NCI-H748 (cell line): ENCODE measurements around the gene ATG4D.
"Not testable (repeated sequence)": the region's sequence is repeated elsewhere in the genome, so short reads cannot be mapped to it uniquely, and the experiment has no call there.

ENCODE experiments used
- DNase-seq: peaks from one replicate; lab custom pipeline; 2025; ENCODE audit not compliant: unreplicated experiment; lab: John Stamatoyannopoulos, UW

The ATG4D gene

GRCh38 chr19:10518444-10519361 lies 25.0 kb upstream of the ATG4D start:
- no peak for DNase-seq

DNA sequence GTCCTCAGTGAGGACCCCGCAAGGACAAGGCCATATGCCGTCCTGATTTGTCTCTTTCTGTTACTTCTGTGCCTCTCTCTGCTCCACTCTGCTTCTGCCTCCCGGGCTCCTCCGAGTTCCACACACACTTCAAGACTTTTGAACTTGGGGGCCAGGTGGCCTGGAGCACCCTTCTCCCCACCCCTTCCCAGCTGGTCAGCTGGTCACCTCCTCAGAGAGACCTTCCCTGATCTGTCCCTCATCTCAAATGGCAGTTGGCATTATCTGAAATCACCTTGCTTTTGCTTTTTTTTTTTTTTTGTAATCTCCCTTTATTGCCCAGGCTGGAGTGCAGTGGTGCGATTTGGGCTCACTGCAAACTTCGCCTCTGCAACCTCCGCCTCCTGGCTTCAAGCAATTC lies 24.3 kb upstream of the ATG4D start:
- DNase-seq: no peak

- no peak for DNase-seq
These were observed 22.9 kb upstream of the ATG4D start for GRCh38 chr19:10520652-10521318.

DNA sequence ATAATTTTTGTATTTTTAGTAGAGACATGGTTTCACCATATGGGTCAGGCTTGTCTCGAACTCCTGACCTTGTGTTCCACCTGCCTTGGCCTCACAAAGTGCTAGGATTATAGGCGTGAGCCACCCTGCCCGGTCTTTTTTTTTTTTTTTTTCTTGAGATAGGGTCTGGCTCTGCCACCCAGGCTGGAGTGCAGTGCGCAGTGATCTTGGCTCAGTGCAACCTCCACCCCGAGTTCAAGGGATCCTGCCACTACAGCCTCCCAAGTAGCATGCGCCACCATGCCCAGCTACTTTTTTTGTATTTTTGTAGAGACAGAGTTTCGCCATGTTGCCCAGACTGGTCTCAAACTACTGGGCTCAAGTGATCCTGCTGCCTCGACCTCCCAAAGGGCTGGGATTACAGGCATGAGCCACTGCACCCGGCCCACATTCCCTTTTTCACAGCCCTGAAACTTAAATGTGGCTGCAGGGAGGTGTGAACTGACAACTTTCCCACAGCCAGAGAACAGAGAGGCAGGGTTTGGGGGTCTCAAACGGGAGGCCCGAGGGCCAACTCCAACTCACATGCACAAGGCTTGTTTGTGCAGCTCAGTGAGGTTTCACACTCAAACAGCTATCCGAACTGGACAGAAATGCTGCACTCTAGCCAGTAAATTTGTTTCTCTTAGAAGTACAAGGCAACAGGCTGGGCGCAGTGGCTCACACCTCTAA lies 22.1 kb upstream of the ATG4D start:
- DNase-seq: no peak

- DNase-seq: no peak
These were observed 20.5 kb upstream of the ATG4D start for GRCh38 chr19:10523135-10523636.

DNA sequence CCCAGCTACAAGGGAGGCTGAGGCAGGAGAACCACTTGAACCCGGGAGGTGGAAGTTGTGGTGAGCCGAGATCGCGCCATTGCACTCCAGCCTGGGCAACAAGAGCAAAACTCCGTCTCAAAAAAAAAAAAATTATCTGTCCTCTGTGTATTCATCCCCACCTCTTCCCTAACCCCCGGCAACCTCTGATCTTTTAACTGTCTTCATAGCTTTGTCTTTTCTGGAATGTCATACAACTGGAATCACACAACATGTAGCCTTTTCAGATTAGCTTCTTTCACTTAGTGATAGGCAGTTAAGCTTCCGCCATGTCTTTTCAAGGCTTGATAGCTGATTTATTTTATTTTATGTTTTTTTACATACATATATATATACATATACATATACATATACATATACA lies 18.1 kb upstream of the ATG4D start:
- DNase-seq: no peak

DNA sequence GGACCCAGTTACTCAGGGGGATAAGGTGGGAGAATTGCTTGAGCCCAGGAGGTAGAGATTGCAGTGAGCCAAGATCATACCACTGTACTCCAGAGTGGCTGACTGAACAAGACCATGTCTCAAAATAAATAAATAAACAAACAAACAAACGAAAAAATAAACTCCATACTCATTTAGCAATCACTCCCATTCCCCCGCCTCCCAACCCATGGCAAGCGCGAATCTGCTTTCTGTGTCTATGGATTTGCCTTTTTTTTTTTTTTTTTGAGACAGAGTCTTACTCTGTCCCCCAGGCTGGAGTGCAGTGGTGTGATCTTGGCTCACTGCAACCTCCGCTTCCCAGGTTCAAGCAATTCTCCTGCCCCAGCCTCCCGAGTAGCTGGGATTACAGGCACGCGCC lies 16.8 kb upstream of the ATG4D start:
- DNase-seq: not testable (repeated sequence)

DNA sequence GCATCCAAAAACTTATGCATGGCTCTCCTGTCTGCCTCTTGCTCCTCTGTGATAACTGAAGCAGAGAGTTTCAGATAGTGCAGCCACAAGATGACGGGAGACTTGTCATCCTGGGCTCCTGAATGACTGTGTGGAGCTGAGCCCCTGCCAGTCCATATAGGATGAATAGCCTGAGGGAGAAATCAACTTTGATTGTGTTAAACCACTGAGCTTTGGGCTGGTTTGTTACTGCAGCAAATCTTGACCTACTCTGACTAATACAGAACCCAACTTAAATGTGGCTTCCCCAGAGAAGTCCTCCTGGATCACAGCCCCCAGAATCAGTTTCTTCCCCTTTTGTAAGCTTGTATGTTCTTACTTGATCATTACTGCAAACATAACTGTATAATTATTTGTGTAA lies 11.2 kb upstream of the ATG4D start:
- DNase-seq: no peak

GRCh38 chr19:10533646-10534386 lies 9.9 kb upstream of the ATG4D start:
- no peak for DNase-seq

GRCh38 chr19:10535613-10536012 lies 8.1 kb upstream of the ATG4D start:
- no peak for DNase-seq

DNA sequence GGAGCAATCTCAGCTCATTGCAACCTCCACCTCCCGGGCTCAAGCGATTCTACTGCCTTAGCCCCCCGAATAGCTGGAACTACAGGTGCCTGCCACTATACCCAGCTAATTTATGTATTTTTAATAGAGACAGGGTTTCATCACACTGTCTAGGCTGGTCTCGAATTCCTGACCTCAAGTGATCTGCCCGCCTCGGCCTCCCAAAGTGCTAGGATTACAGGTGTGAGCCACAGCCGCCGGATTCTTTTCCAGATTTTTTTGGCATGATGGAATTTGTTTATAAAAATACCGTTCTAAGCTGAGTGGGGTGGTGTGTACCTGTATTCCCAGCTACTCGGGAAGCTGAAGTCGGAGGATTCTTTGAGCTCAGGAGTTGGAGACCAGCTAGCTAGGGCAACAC lies 6.0 kb upstream of the ATG4D start:
- DNase-seq: no peak

- no peak for DNase-seq
These were observed 5.3 kb upstream of the ATG4D start for GRCh38 chr19:10538204-10538983.

GRCh38 chr19:10539016-10539415 lies 4.7 kb upstream of the ATG4D start:
- DNase-seq: not testable (repeated sequence)

DNA sequence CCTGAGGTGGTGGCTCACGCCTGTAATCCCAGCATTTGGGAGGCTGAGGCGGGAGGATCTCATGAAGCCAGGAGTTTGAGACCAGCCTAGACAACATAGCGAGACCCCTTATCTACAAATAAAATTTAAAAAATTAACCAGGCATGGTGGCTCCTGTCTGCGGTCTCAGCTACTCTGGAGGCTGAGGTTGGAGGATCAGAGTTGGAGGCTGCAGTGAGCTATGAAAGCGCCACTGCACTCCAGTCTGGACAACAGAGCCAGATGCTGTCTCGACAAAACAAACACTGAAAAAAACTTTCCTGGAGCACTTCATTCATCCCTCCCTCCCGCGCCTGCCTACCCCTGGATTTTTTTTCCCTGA lies 665 bp upstream of the ATG4D start:
- no peak for DNase-seq

DNA sequence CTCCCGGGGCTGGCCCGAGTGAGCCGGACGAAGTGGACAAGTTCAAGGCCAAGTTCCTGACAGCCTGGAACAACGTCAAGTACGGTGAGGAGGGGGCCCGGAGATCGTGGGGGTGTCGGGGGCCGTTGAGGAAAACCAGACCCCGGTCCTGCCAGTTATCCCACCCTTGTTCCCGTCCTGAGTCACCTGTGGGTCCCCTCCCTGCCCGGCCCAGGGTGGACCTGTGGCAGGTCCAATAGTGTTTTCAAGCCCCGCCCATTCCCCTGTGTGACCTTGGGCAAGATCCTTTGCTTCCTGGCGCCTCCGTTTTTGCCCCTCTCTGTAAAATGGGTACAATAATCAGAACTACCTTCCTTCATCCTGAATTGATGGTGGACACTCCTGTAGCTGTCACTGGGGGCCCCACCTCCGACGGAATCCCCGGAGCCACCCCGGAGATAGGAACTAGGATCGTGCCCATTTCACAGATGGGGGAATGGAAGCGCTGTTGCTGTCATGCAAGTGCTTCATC lies 593 bp downstream of the ATG4D start:
- DNase-seq: peak; percentile 17

- no peak for DNase-seq
These were observed 1.1 kb downstream of the ATG4D start for GRCh38 chr19:10544753-10545251.

DNA sequence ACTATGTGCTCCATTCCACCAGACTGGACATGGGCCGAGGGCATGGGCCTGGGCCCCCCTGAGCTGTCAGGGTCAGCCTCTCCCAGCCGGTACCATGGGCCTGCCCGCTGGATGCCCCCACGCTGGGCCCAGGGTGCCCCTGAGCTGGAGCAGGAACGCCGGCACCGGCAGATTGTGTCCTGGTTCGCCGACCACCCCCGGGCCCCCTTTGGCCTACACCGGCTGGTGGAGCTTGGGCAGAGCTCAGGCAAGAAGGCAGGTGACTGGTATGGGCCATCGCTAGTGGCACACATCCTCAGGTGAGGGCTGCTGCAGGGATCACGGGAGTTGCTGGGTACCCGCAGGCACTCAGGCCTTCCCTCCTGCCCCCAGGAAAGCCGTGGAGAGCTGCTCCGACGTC lies 3.1 kb downstream of the ATG4D start:
- DNase-seq: no peak

DNA sequence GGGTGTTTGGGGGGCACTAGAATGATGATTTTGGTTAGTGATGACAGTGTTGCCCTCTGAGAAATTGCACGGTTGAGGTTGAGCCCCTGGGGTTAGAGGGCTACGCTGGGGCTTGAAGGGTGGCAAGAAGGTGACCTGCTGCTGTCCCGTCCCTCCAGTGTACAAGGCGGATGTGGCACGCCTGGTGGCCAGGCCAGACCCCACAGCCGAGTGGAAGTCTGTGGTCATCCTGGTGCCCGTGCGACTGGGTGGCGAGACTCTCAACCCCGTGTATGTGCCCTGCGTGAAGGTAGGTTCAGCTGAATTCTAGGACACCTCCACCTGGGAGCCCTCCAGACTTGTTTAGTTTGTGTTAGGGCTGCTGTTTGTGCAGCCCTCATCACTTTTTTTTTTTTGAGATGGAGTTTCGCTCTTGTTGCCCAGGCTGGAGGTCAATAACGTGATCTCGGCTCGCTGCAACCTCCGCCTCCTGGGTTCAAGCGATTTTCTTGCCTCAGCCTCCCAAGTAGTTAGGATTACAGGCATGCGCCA lies 5.1 kb downstream of the ATG4D start:
- no peak for DNase-seq

DNA sequence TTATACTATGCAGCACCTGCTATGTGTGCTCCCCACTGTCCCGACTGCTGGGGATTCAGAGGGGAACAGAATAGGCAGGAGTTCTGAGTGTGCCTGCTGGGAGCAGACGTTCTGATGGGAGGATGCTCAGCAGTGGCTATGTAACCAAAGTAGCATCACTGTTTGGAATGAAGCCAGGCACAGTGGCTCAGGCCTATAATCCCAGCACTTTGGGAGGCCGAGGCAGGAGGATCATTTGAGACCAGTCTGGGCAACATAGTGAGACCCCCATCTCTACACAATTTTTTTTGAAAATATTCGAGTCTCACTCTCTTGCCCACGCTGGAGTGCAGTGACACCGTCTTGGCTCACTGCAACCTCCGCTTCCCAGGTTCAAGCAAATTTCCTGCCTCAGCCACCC lies 6.0 kb downstream of the ATG4D start:
- no peak for DNase-seq

DNA sequence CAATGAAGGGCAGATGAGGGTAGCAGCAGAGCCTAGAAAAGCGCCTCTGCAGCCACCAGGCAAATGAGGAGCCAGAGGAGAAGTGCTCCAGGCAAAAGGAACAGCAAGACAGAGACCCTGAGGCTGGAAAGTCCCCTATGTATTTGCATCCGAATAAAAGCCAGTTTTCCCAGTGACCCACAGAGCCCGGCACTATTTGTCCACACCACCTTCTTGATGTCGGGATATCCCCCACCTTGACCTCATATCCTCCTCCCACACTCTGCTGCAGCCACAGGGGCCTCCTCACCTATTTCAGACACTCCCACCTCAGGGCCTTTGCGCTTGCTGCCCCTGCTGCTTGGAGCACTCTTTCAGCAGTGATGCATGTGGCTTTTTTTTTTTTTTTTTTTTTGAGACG lies 6.6 kb downstream of the ATG4D start:
- DNase-seq: no peak
